Stimulated activated CD8-positive, alpha-beta memory T cell treated with anti-CD3 and anti-CD28 coated beads, Interleukin-7, amount 100 ng/mL, for 24 hours (primary cell): ENCODE results near the gene RFX2.
"Not testable (repeated sequence)": the region's sequence is repeated elsewhere in the genome, so short reads cannot be mapped to it uniquely, and the experiment has no call there.

Source experiments
- DNase-seq: peaks from one replicate; pipeline ENCODE4 v3.0.0-alpha.2; 2020; ENCODE audit warnings: low read depth

RFX2 gene

GRCh38 chr19:6110360-6110977 lies at the start of gene RFX2:
Gene RFX2 (minus strand): TSS chr19:6110500. CDS start chr19:6047496, 63,004 bp downstream.
- DNase-seq, result peak; percentile 97

GRCh38 chr19:6156033-6156432 lies 45.7 kb upstream of the RFX2 start:
- DNase-seq, result no peak

- no peak for DNase-seq
These were observed 40.0 kb upstream of the RFX2 start for GRCh38 chr19:6150289-6150688.

GRCh38 chr19:6141217-6141616 lies 30.9 kb upstream of the RFX2 start:
- no peak for DNase-seq

GRCh38 chr19:6138511-6138910 lies 28.2 kb upstream of the RFX2 start:
- no peak for DNase-seq

GRCh38 chr19:6138066-6138465 lies 27.8 kb upstream of the RFX2 start:
- no peak for DNase-seq

- DNase-seq, result no peak
These were observed 22.9 kb upstream of the RFX2 start for GRCh38 chr19:6133231-6133630.

GRCh38 chr19:6132482-6132881 lies 22.2 kb upstream of the RFX2 start:
- DNase-seq, result no peak

- no peak for DNase-seq
These were observed 17.5 kb upstream of the RFX2 start for GRCh38 chr19:6127716-6128335.

GRCh38 chr19:6126335-6126974 lies 16.2 kb upstream of the RFX2 start:
- DNase-seq, result no peak

- peak; percentile 25 for DNase-seq
These were observed 15.3 kb upstream of the RFX2 start for GRCh38 chr19:6125571-6125989.

- DNase-seq, result no peak
These were observed 8.7 kb upstream of the RFX2 start for GRCh38 chr19:6119031-6119430.

- no peak for DNase-seq
These were observed 7.7 kb upstream of the RFX2 start for GRCh38 chr19:6118043-6118442.

GRCh38 chr19:6117534-6117933 lies 7.2 kb upstream of the RFX2 start:
- DNase-seq, result no peak

GRCh38 chr19:6116749-6117430 lies 6.6 kb upstream of the RFX2 start:
- DNase-seq, result no peak

- DNase-seq, result no peak
These were observed 5.7 kb upstream of the RFX2 start for GRCh38 chr19:6115992-6116391.

- DNase-seq, result no peak
These were observed 3.4 kb upstream of the RFX2 start for GRCh38 chr19:6113616-6114188.

GRCh38 chr19:6109947-6110346 lies 353 bp downstream of the RFX2 start:
- no peak for DNase-seq

- peak; percentile 25 for DNase-seq
These were observed 1.3 kb downstream of the RFX2 start for GRCh38 chr19:6108721-6109633.

GRCh38 chr19:6106643-6107294 lies 3.5 kb downstream of the RFX2 start:
- DNase-seq, result not testable (repeated sequence)

- no peak for DNase-seq
These were observed 4.9 kb downstream of the RFX2 start for GRCh38 chr19:6105444-6105843.
